GM21825 (cell line): ENCODE results near the gene TMEM53.
A peak's percentile ranks its signal among the peaks of the same experiment; 100 is the strongest.
"Not testable (repeated sequence)": the region's sequence is repeated elsewhere in the genome, so short reads cannot be mapped to it uniquely, and the experiment has no call there.

ENCODE experiments used
- ATAC-seq: cut with Tn5 transposase; IDR thresholded peaks from one replicate; pipeline ENCODE4 v1.9.1; 2021; ENCODE audit warnings: mild to moderate bottlenecking, moderate library complexity; ENCODE audit not compliant: unreplicated experiment

TMEM53 gene

DNA sequence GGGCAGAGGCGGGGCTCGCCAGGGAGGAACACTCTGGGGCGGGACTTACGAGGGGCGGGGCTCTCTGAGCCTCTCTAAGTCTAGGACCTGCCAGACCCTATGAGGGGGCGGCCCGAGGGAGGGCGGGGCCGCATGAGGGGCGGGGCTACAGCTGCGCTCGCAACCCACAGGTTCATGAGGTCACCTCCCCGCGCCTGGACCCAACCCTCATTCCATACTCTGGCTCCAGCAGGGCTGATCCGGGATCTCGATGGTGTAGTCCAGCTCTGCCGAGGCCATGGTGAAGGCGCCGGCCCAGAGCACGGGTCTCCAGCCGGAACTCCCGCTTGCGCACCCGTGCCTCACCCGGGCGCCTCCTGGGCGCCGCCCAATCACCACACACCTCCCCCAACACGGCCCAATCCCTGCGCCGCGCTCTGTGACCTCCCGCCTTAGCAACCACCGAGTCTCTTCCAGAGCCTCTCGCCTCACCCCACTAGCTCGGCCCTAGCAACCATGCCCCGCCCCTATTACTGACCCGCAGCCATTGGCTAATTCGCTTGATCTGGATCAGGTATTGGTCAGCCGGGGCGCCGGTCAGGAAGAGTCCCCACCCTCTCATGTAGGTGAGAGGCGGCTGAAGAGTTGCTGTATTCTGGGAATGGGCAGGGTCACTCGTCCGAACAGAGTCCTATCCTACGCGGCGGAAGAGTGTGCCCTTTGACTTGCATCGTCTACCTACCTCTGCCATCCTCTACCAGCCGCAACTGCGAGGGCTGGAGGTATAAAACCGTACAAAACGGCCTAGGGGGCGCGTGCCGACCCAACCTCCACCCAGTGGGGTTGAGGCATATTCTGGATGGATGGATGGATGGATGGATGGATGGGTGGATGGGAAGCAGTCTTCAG is at the start of gene TMEM53, which contains the start of gene ARMH1:
TMEM53 (minus strand) TSS at position 369 of the 888 bp plus-strand sequence; CDS start at position 279, 90 bp downstream.
ARMH1 (plus strand) TSS at position 602 of the 888 bp plus-strand sequence. CDS start 14,984 bp downstream, outside the sequence.
- ATAC-seq: peak; percentile 85

DNA sequence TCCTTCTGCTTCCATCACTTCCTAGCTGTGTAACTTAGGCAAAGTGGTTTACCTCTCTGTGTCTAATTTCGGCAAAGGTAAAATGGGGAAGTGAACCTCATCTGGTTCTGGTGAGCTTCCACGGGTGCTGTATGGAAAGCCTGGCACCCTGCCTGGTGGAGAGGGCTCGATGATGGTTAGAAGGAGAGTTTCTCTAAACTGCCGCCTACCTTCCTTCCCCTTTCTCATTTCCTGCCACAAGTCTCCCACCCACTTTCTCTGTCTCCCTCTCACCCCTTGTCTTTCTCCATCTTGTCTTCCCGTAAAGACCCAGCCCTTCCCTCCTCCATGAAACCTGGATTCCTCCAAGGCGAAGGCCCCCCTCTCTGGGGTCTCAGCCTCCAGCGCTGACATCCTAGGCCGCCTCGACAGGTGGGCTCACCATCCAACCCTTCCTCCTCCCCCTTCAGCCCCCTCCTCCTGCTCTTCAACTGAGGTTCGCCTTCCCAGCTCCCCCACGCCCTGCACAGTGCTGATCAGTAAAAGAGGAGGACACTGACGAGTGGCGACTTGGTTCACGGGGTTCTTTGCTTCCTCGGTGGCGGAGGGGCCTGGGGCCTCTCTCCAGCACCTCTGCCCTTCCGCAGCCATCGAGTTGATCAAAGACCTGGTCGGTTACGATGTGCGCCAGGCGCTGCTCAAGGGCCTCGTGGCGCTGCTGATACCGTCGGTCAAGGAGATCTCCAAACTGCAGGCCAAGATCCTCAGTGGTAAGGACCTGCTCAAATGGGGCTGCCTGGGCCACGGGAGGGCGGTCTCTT is 49.4 kb upstream of the TMEM53 start:
- peak; percentile 33 for ATAC-seq

DNA sequence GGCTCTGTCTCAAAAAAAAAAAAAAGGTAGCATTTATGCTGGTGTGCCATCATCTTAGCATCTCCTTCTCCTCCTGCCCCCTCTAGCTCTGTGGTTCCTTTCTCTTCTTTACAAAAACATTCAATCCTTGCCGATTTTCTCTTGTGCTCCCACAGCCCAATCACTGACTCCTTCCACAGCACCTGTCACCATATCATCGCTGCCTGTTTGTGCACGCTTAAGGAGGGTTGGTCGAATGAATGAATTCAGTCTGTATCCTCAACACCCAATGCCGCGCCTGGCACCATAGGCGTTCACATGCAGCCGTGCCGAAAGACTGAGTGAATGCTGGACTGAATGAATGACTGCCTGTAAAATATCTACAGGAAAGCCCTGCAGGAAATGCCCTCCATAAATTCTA is 48.8 kb upstream of the TMEM53 start:
- no peak for ATAC-seq

DNA sequence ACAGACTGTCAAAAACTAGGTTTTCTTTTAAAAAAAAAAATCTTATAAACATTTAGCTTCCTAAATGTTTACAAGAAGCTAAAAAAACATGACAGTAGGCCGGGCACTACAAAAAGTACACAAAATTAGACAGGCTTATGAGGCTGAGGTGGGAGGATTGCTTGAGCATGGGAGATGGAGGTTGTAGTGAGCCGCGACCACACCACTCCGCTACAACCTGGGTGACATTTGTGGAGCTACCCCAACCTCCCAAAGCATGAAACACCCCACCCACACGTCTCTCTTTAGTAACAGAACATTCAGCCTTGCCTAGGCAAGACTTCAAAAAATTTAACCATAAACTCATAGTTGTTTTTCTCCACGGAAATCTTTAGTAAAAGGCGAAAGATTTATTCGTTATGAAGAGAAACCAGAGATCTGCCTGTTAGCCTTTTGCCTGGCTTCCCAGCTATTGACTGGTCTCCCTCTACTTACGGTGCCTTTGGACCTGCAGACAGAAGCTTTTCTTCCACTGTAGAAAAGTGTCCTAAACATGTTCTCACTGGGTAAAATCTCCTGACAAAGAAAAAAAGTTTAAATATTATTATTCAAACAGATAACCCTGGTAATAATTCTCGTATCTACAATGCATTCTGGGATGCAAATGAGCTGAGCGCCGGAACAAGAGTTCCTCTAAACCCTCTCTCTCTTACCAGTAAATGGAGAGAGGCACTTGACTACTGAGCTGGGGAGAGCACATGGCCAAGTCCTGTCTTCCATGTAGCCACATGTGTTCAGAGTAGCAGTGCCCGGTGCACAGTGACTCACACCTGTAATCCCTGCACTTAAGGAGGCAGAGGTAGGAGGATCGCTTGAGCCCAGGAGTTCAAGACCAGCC is 47.4 kb upstream of the TMEM53 start:
- ATAC-seq: peak; percentile 62

DNA sequence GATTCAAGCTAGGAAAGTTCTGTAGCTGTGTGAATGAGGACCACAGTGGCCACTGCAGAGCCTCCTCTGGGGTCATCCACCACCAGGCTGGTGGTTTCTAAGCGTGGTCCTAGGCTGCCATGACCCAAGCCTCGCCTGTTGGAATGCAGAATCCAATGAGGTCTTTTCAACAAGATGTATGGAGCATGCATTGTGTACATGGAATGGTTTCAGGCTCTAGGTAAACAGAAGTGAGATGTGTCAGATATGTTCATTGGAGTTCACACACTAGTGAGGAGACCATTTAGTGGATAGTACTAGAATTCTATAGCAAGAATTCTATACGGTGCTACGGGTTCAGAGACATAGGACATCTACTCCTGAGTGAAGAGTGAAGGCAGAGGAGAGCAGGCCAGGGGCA is 46.0 kb upstream of the TMEM53 start:
- ATAC-seq: no peak

DNA sequence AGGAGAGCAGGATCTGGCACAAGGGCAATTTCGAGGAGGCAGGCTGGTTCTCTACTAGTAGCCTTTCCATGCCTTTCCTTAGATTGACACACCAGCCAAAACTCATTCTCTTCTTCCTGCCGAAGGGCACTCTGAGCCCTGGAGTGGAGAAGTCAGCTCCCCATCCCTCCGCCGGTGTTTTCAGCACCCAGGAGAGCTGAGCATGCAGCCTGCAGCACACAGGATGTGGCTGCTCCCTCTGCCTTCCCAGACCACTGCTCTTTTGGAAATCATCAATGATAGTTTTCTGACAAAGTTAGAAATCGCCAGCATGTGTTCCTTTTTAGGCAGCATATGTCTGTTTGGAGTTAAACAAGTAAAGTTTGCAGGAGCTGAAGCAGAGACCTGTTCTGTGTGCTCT is 45.0 kb upstream of the TMEM53 start:
- ATAC-seq: no peak

DNA sequence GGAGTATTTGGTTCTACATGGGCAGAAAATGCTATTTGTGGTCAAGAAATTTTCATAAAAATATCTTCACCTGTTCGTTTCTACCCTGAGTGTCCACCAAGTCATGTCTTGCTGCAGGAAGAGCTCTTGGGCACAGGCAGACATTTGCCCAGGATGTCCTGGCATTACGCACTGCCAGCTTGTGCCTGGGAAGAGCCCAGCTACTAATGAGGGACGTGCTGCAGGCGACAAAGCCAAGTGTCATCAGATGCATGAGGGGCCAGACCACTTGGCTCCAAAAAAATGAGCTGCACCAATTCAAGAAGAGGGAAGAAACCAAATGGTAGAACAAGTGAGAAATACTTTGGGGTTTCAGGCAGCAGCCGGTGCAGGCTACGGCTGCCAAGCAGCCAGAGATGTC is 43.8 kb upstream of the TMEM53 start:
- no peak for ATAC-seq

DNA sequence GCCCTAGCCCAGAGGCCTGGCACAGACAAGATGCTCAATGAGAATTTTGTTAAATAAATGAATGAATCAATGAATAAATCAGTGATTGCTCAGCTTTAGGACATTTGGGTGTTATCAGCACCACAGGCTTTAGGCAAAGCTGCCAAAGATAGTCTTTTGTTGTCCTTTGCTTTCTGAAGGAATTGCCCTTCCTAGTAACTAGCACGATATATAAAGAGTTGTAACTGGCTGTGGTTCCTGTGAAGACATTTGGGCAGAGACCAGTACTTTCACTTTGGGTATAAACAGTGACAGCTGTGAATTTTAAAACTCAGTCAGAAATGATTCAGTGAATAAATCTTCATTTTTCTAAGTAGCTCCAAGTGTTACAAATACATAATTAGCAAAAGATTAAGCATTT is 43.4 kb upstream of the TMEM53 start:
- no peak for ATAC-seq

DNA sequence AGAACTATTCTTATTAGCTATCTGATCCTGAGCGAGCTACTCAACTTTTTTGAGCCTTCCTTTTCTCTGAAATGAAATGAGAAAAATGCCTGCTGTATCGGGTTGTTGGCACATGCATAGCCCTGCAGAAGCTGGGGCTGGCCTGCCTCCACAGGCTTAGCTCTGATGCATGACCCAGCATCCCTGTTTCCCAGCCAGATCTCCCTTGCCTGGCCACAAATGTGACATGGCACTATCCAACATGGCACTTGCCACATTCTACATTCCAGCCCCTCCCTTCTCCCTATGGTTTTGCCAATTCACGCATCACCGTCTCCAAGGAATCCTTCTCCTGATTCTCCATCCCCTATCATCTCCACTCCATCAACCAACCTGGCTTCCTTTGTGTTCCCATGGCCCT is 42.9 kb upstream of the TMEM53 start:
- ATAC-seq: no peak

DNA sequence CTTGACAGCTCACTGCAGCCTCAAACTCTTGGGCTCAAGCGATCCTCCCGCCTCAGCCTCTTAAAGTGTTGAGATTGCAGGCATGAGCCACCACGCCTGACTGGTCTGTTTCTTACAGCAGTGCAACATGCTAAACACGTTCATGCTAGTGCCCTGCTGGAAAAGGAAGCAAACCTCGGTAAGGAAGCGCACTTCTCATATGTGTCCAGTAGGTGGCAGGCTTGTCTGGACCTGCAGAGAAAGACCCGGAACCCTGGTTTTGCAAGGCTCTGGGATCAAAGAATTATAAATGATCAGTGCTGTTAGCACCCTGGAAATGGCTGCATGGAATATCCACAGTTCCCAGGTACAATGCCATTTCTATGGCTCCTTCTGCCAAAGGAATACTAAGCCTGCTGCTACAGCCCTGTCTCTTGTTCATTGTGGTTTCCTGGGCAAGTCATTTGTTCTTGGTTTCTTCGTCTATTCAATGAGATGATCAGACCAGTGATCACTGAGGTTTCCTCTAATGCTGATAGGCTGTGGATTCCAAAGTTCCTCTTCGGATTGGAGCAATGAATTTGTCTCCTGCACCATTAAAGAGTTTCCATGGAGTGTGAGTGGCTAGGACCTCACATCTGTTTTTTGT is 40.8 kb upstream of the TMEM53 start:
- ATAC-seq: no peak

DNA sequence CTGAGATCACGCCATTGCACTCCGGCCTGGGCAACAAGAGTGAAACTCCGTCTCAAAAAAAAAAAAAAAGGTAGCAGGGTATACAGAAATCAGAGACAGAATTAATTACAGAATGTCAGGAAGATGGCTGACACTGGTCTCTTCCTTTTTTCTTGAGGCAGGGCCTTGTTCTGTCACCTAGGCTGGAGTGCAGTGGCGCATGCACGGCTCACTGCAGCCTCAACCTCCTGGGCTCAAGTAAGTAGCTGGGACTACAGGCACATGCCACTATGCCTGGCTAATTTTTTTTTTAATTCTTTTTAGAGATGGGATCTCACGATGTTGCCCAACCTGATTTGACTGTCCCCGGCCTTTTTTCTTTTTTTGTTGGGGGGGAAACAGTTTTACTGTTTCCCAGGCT is 40.3 kb upstream of the TMEM53 start:
- no peak for ATAC-seq

DNA sequence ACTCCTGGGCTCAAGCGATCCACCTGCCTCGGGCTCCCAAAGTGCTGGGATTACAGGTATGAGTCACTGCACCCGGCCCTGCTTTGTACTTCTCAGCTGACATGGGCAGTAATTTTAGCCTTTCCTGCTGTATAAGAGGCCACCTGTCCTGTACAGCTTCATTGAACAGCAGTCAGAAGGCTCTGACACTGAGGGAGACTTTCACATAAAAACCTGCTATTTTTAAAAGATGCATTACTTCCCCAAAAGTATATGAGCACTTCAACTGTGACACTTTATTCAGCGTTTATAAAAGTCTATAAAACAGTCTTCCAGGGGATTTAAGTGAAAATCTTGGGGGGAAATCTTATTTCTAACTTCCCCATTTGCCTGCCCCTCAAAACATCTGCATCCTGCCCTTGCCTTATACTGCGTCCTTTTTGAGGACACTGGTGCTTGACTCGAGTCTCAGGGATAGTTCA is 39.1 kb upstream of the TMEM53 start:
- ATAC-seq: no peak

DNA sequence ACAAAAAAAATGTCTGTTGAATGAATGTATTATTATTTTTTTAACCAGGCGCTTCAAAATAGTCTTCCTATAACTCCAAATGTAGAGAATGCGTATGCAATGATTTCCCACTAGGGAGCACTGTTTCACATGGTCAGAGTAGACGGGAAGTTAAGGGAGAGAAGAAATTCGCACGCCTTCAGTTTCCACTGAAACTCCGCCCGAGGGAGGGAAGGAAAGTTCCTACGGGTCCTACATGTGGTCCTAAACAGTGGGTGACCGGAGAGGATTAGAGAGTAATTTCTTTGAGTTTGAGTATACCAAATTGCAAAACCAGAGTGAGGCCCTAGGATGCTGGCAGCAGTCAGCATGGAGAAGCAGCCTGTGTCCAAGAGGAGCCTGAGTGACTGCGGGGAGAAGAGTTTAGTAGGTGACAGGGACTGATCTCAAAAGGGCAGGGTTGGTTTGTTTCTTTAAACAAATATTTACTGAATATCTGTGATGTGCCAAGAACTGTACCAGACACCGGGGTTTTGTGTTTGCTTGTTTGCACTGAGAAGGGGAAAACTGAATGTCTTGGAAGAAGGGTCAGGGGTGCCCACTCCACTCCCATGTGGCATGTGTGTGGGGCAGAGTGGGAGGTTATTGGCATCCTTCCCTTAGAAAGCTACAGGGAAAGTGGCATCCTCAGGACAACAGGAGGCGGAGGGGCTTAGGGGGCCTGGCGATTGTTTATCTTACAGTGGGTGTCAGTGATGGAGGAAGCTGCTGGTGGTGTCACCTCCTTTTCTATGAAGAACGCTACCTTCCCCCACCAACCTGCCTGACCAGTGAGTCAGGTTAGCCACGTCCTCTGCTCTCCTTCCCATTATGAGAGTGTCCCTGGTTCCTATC is 33.9 kb upstream of the TMEM53 start:
- no peak for ATAC-seq

DNA sequence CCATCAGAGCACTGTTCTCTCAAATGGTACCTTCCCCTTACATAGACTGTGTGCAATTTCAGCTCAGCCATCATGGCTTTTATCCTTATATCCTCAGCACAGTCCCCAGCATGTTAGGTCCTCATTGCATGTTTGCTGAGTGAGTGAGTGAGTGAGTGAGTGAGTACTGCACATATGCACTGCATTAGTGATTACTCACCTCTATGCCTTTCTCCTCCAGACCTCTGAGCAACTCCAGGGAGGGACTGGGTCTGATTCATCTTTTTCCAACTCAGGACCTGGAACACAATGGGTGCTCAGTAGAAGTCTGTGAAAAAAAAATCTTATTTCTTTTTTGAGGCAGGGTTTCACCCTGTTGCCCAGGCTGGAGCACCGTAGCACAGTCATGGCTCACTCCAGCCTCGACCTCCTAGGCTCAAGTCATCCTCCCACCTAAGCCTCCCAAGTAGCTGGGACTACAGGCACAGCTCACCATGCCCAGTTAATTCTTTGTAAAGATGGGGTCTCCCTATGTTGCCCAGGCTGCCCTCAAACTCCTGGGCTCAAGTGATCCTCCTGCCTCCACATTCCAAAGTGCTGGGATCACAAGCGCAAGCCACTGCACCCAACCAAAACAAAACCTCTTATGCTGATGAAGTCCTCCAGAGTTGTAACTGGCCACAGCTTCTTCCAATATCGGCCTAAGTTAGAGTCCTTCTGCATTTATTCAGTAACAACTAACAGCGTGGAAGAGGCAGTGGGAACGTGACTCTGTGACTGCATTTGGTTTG is 33.0 kb upstream of the TMEM53 start:
- ATAC-seq: no peak

DNA sequence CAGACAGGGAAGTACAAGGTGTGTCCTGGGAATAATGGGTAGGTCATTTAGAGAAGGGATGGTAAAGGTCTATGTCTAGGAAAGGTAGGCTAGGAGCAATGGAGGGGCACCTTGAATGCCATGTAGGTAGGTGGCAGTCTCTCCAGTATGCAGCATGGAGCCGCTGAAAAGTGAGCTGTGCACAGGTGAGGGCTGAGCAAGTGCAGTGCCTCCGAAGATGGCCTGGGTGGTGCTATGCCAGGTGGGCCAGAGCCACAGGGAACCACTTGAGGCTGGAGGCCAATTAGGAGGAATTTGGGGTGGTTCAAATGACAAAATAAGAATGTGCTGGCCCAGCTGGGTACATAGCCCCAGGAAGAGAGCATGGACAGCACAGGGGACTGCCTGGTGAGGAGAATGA is 31.7 kb upstream of the TMEM53 start:
- no peak for ATAC-seq

DNA sequence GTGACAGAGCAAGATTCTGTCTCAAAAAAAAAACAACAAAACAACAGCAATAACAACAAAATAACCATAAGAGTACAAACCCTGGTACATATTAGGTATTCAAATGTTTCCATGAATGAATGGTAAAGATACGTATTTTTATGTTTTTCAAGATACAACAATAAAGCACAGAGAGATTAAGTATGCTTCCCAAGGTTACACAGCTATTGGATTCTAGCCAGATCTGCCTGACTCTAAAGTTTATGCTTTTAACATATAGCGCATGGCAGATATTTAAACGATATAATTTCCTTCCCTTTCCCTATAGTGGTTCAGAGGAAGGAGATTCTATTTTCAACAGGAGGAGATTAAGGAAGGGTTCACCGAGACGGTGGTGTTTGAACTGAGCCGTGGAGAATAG is 31.2 kb upstream of the TMEM53 start:
- no peak for ATAC-seq

DNA sequence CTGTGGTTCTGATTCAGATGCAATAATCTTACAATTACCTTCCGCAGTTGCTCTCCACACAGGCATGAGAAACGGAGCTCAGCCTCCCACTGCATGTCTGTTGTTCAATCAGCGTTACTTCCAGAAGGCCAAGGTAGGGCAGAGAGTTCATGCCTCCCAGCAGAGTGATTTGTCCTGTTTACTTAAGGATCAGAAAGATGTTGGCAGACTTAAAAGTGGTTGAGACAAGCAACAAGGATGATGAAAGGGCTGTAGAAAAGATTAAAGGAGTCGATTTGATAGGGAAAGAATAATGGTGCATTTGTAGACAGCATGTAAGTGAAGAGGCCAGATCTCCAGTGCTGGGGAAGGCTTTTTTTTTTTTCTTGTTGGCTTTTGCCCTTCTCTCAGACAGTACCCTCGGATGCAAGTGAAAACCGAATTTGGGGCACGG is 26.9 kb upstream of the TMEM53 start:
- no peak for ATAC-seq

DNA sequence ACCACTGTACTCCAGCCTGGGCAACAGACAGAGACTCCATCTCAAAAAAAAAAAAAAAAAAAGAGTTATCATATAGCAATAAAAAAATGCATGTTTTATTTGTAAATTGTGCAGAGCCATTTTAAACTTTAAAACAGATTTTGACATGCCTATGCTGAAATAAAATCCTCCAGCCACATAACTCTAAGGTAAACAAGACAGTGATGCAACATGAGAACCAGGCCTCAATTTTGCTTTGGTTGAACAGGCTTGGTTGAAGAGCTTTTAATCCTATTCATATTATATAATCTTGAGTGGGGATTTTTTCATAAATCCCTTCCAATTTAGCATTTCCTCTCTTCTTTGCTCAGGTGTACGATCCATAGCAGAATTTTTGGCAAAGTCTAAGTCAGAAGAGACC is 26.3 kb upstream of the TMEM53 start:
- no peak for ATAC-seq

DNA sequence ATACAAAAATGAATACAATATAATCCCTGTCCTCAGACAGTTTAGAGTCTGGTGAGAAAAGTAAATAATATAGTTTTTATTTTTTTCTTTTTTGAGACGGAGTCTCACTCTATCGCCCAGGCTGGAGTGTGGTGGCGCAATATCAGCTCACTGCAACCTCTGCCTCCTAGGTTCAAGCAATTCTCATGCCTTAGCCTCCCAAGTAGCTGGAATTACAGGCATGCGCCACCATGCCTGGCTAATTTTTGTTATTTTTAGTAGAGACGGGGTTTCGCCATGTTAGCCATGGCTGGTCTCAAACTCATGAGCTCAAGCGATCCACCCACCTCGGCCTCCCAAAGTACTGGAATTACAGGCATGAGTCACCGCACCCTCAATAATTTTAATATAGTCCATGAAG is 25.1 kb upstream of the TMEM53 start:
- ATAC-seq: not testable (repeated sequence)
